22Rv1 (cell line): ENCODE measurements around the gene COBL.

ENCODE experiments used
- H3K27ac ChIP-seq: fragments of 450-650 bp; 2 replicates; pipeline ENCODE4 v1.5.1; 2017
- CTCF ChIP-seq: fragments of 450-650 bp; IDR thresholded peaks from 2 replicates; pipeline ENCODE4 v1.5.1; 2017; ENCODE audit warnings: mild to moderate bottlenecking
- ZFX ChIP-seq: fragments of 450-650 bp; IDR thresholded peaks from 2 replicates; pipeline ENCODE4 v1.6.1; 2017; ENCODE audit warnings: antibody characterized with exemption, borderline replicate concordance

The COBL gene

GRCh38 chr7:51067757-51068156, 248.9 kb downstream of the COBL start:
- peak overlapping the region; percentile 66 for H3K27ac ChIP-seq
- TF ChIP-seq CTCF (peak; percentile 91), ZFX (no peak)

- TF ChIP-seq ZFX: no peak
- TF ChIP-seq CTCF: no peak
- H3K27ac ChIP-seq: peak overlapping the region; percentile 66
Measured at GRCh38 chr7:51067258-51067657, 249.4 kb downstream of the COBL start.

GRCh38 chr7:51066405-51066882, 250.2 kb downstream of the COBL start:
- TF ChIP-seq ZFX (no peak), CTCF (no peak)
- H3K27ac ChIP-seq: peak overlapping the region; percentile 66

GRCh38 chr7:51065766-51066165, 250.8 kb downstream of the COBL start:
- H3K27ac ChIP-seq: peak overlapping the region; percentile 66
- no peak for TF ChIP-seq ZFX
- no peak for TF ChIP-seq CTCF

- no peak overlapping the region for H3K27ac ChIP-seq
- no peak for TF ChIP-seq CTCF
- no peak for TF ChIP-seq ZFX
Measured at GRCh38 chr7:51064688-51065087, 251.9 kb downstream of the COBL start.

- H3K27ac ChIP-seq: no peak overlapping the region
- TF ChIP-seq ZFX: no peak
- TF ChIP-seq CTCF: 0 out of 2 replicates have a peak, but pooled peaks have one; percentile 10
Measured at GRCh38 chr7:51062222-51062987, 254.2 kb downstream of the COBL start.

GRCh38 chr7:51060536-51060935, 256.1 kb downstream of the COBL start:
- no peak for TF ChIP-seq ZFX
- peak; percentile 18; the same call in 1 of the 2 replicates for TF ChIP-seq CTCF
- no peak overlapping the region for H3K27ac ChIP-seq
